GM21447 (cell line): ENCODE measurements around the gene CFAP43.
"Not testable (repeated sequence)": the region's sequence is repeated elsewhere in the genome, so short reads cannot be mapped to it uniquely, and the experiment has no call there.

Experiments used
- ATAC-seq: cut with Tn5 transposase; IDR thresholded peaks from one replicate; pipeline ENCODE4 v1.9.1; 2021; ENCODE audit not compliant: unreplicated experiment

CFAP43 gene

DNA sequence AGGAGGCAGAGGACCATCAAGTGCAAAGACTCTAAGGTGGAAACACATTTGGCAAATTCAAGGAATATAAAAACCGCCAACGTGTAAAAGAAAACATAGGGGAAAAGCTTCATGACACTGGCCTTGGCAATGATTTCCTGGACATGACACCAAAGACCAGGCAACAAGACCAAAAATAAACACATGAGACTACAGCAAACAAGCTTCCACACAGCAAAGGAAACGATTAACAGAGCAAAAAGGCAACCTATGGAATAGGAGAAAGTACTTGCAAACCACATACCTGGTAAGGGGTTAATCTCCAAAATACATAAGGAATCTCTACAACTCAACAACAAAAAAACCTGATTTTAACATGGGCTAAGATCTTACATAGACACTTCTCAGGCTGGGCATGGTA lies 26.0 kb upstream of the CFAP43 start:
- no peak for ATAC-seq

DNA sequence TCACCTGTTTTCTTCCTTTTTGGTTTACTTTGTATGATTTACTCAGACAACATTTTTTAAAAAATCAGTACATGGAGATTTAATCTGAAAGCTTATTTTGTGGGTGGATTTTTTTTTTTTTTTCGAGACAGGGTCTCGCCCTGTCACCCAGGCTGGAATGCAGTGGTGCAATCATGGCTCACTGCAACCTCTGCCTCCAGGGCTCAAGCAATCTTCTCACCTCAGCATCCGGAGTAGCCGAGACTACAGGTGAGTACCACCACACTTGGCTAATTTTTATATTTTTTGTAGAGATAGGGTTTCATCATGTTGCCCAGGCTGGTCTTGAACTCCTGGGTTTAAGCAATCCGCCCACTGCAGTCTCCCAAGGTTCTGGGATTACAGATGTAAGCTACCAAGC lies 25.1 kb upstream of the CFAP43 start:
- ATAC-seq = no peak

DNA sequence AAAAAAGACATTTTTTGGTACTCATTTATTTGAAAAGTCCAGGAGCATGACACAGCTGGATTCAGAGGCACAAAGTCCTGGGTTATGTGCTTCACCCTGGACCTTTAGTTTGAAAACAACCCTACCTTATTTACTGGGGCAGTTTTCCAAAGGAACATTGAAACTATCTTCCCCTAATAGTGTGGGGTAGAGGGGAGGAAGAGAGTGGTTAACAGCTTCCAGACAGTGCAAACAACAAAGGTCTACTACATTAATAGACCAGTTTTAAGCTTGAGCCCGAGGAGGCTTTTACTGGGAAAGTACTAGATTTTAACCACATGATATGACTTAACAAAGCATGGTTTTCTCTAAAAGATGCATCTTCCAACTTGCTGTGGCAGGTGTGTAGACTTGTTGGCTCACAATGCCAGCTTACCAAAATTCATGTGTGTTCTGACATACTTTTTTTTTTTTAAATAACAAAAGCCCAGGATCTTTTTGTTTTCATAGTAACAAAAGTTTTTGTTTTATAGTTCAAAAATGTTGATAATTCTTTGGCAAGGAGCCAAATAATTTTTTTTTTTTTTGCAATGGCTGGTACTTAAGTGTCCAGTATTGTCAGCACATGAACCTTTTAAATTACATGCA lies 24.3 kb upstream of the CFAP43 start:
- ATAC-seq = no peak

DNA sequence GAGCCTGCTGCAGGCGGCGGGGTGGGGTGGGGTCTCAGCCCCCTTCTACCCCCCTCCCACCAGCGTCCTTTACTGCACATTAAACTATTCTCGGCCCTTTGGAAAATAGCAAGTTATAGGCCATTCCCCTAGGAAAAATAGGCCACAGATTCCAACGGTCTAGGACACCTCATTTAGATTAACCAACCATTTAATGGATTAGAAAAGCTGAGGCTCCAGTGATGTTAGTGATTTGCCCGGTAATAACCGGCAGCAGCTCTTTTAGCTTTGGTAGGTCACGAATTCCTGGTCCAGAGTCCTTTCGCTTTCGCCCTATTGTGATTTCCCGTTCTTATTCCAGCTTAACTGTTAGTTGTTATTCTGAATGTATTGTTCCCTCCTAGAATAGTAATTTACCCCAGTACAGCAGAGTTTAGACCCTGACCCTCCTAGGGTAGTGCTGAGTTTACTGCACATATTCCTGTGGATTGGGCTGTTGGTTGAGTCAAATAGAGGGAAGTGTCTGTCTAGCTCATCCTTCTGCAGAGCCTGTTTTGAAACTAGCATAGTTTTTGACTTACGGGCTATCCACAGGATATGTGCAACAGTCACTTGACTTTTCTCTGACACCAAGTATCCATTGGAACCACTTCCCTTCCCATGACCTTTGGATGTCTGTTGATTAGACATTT lies 23.3 kb upstream of the CFAP43 start:
- peak; percentile 41 for ATAC-seq

DNA sequence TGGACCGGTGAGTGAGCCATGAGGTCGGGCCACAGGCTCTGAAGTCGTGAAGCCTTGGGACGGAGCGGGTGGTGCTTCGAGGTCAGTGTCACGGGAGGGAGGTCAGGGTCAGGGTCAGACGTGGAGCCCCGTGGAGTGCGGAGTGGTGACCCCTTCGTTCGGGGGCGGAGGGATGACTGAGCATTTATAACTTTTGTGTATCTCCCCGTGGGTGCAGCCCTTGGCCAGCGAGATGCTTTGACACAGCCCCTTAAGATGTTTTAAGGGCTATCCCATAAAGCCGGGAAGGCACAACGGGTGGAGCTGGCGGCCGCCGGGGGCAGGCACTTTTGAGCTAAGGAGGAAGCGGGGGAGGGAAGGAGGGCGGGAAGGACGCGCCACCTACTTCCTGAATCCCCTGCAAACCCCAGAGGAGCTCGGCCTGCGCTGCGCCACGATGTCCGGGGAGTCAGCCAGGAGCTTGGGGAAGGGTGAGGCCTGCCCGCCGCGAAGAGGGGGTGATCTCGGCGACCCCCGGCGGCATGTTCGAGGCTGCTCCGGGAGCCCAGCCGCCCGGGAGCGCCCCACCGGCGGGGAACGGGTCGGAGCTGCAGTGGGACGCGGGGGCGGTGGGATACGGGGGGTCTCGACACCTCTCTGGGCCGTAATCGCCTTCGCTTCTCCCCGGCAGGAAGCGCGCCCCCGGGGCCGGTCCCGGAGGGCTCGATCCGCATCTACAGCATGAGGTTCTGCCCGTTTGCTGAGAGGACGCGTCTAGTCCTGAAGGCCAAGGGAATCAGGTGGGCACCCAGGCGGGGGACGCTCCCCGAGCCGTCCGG lies 22.5 kb upstream of the CFAP43 start, which contains the start of gene GSTO1:
TSS of gene GSTO1 (plus strand) at position 400 of the 818 bp plus-strand sequence. CDS start at position 437, 37 bp downstream.
- ATAC-seq = peak; percentile 75

DNA sequence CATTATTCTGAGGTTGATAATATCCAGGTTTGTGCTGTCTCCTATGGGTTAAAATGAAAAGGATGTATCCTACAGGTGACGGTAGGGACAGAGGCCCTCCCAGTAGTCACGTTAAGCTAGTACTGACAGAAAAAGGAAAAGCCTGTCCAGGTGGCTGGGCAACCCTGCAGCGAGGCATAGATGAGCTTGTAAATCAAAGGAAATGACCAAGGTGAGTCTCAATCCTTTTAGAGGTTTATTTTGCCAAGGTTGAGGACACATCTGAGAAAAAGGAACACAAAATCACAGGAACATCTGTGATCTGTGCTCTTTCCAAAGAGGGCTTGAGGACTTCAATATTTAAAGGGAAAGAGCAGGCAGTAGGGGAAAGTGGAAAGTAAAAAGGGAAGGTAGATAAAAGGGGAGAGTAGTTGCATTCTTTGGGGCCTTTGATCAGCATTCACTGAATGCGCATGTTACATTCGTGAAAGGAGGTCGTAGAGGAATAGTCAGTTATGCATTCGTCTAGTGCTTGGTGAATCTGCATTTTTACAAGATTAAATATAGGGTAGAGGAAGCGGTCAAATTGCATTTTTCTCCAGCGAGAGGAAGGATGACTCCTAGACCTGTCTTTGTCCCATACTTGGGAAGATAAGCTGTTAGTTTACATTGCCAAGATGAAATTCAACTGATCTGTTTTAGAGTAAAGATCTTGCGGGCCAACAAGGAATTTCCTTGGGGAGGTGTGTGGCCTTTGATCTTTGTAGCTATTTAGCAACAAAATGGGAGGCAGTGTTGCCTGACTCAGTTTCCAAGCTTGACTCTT lies 21.6 kb upstream of the CFAP43 start:
- no peak for ATAC-seq

DNA sequence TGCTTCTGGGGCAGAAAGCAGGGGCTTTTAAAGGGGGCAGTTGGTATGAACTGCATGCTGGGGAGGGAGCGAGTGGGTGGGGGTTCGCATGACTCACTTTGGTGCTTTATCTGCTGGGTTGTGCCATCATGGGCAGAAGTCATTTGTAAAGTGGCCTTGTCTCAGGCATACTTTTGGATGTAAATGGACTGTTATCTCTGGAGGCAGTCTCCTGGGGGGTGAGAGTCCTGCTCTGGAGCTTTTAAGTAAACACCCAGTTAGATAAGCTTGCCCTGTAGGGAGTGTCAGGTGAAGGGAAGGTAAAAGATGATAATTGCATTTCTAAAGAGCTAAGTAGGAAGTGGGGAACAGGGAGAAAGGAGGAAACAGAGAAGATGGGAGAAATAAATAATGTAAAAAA lies 20.9 kb upstream of the CFAP43 start:
- no peak for ATAC-seq

DNA sequence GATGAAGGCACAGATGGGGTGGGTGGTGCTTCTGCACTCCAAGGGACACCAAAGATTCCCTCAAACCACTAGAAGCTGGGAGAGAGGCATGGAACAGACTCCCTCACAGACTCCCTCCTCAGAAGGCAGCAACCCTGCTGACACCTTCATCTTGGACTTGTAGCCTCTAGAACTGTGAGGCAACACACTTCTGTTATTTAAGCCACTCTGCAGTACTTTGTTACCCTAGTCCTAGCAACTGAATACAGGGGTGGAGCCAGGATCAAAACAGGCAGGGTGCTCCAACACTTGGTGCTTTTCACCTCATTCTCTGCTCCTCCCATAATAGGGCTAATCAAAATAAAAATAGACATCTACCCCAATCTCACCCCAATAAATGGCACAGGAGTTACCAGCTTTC lies 20.2 kb upstream of the CFAP43 start:
- ATAC-seq = no peak

DNA sequence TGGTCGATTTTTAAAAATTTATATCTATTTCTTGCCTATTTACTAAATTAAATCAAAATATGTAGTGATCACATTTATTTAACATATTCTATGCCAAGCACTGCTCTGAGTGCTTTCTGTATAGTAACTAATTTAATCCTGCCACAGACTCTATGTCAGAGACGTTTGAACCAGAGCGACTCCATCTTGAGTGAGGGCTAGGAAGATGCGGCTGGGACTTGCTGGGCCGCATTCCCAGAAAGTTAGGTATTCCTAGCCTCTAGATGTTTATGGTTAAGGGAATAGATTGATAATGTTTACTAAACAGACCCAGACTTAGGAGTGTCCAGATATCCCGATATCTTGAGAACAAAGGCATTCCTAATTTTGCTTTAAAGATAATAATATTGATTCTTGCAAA lies 19.3 kb upstream of the CFAP43 start:
- ATAC-seq = no peak

DNA sequence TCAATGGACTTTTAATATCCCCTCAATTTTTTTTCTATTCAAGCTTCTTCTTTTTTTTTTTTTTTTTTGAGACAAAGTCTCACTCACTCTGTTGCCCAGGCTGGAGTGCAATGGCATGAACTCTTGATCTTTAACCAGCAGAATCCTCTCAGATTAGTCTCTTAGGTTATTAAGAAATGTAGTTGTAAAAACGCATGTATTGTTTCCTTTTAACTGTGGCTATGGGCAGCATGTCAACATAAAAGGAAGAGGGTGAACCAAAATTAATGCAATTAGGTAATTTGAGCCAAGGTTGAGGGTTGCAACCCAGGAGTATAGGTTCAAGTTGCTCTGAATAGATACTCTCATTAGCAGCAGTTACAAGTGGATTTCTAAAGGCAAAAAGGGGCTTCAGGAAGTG lies 18.2 kb upstream of the CFAP43 start:
- ATAC-seq = no peak

DNA sequence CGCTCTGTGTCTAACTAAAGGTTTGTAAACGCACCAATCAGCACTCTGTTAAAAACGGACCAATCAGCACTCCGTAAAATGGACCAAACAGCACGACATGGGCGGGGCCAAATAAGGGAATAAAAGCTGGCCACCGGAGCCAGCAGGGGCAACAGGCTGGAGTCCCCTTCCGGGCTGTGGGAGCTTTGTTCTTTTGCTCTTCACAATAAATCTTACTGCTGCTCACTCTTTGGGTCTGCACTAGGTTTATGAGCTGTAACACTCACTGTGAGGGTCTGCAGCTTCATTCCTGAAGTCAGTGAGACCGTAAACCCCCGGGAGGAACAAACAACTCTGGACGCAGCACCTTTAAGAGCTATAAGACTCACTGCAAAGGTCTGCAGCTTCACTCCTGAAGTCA lies 16.8 kb upstream of the CFAP43 start:
- ATAC-seq = not testable (repeated sequence)

DNA sequence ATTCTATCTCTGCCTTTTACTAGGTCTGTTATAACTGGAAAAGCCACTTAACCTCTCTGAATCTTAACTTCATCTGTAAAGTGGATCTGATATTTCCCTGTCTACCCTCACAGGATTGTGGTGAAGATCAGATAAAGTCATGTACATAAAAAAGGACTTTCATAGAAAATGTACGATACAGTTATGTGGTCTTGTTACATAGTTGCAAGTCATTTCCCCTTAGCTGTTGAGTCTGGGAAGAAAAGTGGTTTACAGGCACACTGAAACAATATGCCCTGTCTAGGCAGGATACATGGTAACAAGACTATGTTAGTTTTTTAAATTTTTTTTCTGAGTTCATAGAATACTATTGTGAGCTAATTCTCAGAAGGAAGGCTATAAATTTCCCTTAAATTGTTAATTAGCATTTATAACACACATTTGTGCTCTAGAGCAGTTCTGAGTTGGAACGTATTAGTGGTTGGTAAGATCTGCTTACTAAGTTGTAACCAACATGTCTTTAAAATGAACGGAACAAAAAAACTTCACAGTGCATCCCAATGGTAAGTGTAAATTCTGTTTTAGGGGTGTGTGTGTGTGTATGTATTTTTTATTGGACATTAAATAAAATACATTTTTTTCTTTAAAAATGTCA lies 15.5 kb upstream of the CFAP43 start:
- no peak for ATAC-seq

DNA sequence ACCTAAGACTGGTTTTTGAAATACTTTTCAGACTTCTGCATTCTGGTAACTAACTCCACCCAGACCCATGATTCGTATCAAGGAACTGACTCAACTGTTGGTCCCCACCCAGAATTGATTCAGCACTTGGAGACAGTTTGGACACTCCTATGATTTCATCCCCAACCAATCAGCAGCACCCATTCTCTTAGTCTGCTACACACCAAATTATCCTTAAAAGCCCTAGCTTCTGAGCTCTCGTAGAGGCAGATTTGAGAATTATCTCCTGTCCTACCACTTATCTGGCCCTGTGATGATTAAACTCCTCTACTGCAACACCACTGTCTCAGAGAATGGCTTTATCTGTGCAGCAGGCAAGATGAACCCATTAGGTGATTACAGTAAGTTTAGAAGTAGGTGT lies 14.8 kb upstream of the CFAP43 start:
- no peak for ATAC-seq

DNA sequence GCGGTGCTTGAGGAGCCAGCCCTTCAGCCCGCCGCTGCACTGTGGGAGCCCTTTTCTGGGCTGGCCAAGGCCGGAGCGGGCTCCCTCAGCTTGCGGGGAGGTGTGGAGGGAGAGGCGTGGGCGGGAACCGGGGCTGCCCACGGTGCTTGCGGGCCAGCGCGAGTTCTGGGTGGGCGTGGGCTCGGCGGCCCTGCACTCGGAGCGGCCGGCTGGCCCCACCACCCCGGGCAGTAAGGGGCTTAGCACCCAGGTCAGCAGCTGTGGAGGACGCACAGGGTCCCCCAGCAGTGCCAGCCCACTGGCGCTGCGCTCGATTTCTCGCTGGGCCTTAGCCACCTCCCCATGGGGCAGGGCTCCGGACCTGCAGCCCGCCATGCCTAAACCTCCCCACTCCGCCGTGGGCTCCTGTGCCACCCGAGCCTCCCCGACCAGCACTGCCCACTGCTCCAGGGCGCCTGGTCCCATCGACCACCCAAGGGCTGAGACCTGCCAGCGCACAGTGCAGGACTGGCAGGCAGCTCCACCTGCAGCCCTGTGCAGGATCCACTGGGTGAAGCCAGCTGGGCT lies 13.0 kb upstream of the CFAP43 start:
- ATAC-seq = no peak

DNA sequence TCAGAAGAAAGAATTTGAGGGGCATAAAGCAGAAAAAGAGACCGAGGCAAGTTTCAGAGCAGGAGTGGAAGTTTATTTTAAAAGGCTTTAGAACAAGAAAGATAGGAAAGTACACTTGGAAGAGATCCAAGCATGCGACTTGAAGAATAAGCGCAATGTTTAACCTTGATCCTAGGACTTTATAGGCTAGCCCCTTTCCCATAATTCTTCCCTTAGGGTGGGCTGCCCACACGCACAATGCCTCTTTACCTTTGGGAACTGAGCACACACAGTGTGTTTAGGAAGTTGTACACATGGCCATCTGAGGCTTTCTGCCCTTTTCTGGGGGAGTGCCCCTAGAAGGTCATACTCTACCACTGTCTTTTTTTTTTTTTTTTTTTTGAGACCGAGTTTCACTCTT lies 11.3 kb upstream of the CFAP43 start:
- ATAC-seq = no peak

DNA sequence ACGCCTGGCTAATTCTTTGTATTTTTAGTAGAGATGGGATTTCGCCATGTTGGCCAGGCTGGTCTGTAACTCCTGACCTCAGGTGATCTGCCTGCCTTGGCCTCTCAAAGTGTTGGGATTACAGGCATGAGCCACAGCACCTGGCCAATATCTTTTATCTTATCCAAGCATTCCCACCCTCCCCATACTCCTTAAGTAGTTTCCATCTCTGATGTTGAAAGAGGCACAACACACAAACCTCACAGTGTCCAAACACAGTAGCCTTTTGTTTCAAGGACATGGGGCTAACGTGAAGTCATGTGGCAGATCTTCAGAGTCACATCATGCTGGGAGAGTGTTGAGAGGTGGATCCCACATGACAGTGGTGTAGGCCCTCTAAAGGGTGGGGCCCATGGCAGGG lies 10.8 kb upstream of the CFAP43 start:
- ATAC-seq = not testable (repeated sequence)

DNA sequence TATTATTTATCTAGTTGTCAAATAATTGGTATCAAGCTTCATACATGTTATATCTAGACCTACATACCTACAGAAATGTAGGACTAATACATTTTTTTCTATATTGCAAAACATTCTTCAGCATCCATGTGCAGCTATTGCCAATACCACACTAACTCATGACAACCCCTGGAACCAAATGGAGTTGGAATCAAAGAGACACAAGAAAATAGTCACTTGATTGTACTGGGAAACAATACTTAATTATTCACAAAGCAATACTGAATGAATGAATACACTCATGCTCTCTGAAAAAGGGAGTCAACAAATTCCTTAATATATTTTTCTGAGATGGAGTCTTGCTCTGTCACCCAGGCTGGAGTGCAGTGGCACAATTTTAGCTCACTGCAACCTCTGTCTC lies 10.4 kb upstream of the CFAP43 start:
- no peak for ATAC-seq

DNA sequence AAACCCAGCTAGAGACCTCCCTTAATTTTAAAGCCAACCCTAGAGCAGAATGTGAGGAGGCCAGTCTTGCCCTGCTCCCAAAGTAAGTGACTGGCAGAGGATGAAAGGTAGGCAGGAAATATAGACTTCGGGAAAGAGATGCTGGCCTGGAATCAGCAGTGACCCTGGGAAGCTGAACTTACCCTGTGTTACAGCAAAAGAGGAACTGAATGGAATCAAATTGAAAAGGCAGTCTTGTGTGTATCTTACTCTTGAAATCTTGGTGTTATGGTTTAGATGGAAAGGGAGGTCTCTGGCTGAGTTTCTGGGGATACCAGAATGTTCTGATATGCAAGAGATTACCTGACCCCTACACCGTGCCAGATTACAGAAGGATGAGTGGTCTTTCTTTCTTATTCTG lies 7.9 kb upstream of the CFAP43 start:
- ATAC-seq = no peak

DNA sequence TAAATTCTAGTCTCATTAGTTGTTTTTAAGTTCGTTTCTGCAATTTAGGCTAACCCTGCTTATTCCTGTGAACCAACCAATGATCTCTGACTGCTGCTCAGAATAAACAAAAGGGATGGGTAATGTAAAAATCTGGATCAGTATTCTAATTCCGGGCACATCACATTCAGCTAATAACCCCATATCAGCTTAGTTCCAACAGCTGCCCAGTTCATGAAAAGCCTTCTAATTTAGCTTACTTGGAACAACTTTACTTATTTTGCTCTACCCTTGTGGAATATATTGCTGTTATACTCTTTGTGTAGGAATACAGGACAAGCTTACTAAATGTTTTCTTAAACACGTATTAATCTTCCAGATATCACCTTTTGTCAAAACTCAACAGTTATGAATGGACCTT lies 3.6 kb upstream of the CFAP43 start:
- no peak for ATAC-seq

DNA sequence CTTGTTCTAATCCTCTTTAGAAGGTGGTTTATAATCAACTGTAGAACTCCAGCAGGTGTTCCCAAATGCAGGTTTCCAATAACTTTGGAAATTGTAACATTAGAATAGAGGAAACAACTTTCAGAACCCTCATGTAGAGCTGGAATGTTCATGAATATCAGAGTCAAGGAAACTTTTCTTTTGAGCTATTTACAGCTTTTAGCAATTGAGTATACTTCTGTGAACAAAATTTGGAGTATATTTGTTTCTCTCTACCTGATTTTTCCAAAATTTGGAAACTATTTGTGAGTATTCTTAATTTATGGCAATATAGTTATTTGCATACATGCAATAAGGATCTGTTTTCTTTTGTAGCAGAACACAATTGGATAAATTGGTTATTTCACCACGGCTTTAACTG lies 2.8 kb upstream of the CFAP43 start:
- ATAC-seq = no peak
